Germinal center (tissue), 1 donor: ENCODE data around the gene ATP11A.
A peak's percentile ranks its signal among the peaks of the same experiment; 100 is the strongest.

ENCODE experiments used
- DNase-seq: peaks from one replicate; pipeline ENCODE4 v3.0.0; 2012; ENCODE audit warnings: mixed read lengths, low spot score

Gene ATP11A

GRCh38 chr13:112907871-112908331, 218.1 kb downstream of the ATP11A start:
- DNase-seq = no peak

- peak; percentile 68 for DNase-seq
Measured at GRCh38 chr13:112908342-112908741, 218.5 kb downstream of the ATP11A start.

GRCh38 chr13:112910016-112910415, 220.2 kb downstream of the ATP11A start:
- no peak for DNase-seq

- DNase-seq = no peak
Measured at GRCh38 chr13:112910616-112911280, 220.9 kb downstream of the ATP11A start.

- no peak for DNase-seq
Measured at GRCh38 chr13:112911285-112911701, 221.5 kb downstream of the ATP11A start.

DNA sequence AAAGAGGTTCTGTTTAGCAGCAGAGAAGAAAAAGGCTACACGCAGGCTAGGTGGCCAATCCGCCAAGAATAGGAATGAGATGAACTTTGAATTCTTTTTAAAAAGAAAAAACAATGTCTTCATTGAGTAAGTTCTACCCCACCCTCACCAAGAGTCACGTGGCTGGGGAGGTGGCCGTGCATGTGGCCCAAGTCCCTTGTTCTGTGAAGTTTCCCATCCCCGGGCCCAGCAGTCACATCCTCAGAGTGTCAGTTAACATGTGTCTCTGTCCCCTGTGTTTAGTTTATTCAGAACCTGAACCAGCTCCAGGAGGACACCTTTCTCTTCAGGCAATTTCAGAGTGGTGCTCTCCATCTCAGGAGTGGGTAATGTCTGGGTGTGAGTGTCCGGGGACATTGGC, 222.0 kb downstream of the ATP11A start:
- DNase-seq = no peak

- DNase-seq = no peak
Measured at GRCh38 chr13:112912726-112913440, 223.0 kb downstream of the ATP11A start.

GRCh38 chr13:112916296-112916695, 226.5 kb downstream of the ATP11A start:
- DNase-seq = no peak

- DNase-seq = no peak
Measured at GRCh38 chr13:112917056-112917664, 227.3 kb downstream of the ATP11A start.

DNA sequence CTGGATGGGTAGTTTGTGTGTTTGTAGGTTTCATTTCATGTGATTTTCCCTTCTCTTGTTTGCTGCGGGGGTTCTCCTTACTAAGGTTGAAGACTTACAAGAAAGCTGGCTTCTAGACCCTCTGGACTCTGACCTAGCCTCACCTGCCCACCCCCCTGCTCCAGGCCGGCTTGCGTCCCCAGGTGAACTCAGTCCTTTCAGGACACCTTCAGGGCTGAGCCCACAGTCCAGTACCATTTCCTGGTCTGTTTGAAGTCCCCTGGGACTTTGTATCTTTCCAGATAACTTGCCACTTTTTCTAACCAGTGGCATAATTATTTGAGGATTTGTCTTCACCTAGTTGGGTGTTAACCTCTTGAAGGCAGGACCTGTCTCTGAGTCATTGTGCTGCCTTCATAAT, 227.9 kb downstream of the ATP11A start:
- DNase-seq = no peak

DNA sequence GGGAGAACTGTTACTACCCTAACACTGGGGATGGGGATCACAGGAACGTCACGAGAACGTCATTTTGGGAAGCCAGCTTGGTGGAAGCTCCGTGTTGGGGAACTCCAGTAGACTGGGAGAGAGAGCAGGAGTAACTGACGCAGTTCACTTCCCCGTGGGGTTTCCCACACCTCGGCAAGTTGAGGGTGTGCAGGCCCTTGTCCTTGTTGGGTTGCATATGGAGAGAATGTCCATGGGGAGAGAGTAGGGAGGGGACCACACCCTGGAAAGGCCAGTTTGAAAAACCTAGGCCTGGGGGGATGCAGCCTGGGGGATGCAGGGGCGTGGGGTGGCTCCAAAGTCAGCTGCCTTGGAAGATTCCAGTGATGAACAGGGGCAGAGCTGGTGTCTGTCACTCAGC, 228.4 kb downstream of the ATP11A start:
- DNase-seq = no peak

DNA sequence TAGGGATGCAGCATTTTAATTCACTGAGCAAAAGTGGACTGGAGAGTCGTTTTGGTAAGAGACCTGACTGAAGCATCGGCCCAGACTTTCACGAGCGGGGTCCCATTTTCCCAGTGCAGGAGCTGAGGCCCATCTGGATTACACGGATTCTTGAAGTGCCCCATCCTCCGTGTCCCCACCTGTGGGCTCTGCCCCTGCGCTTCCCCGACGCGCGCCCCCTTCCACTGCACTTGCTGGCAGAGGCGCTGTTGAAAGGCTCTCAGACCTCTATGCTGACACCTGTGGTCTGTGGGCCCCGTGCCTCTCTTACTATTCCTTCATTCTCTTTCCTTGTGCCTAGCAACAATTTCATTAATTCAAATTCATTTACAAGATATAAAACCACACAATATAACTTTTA, 228.9 kb downstream of the ATP11A start:
- DNase-seq = no peak

- no peak for DNase-seq
Measured at GRCh38 chr13:112923962-112924361, 234.1 kb downstream of the ATP11A start.

DNA sequence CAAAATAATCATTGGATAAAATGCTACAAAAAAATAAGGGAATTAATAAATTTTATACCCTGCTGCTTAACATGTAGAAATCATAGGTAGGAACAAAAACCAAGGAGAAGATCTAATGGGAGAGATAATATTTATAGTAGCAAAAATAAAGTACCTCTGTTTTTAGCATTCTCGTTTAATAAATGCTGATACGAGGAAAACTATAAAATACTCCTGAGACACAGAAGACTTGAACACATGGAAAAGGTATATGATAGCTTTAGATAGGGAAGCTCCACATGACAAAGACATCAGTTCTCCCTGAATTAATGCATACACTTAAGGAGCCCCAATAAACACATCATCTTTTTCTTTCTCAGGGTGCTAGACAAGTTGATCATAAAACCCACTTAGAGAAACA, 234.5 kb downstream of the ATP11A start:
- DNase-seq = no peak

DNA sequence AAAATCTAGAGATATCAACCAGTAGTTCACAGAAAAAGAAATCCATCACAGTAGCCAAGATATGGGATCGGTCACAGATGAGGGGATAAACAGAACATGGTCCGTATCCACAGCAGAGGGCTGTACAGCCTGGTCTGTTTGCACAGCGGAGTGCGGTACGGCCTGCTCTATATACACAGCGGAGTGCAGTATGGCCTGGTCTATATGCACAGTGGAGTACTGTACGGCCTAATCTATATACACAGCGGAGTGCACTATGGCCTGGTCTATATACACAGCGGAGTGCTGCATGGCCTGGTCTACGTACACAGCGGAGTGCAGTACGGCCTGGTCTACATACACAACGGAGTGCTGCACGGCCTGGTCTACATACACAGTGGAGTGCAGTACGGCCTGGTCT, 236.2 kb downstream of the ATP11A start:
- DNase-seq = no peak

DNA sequence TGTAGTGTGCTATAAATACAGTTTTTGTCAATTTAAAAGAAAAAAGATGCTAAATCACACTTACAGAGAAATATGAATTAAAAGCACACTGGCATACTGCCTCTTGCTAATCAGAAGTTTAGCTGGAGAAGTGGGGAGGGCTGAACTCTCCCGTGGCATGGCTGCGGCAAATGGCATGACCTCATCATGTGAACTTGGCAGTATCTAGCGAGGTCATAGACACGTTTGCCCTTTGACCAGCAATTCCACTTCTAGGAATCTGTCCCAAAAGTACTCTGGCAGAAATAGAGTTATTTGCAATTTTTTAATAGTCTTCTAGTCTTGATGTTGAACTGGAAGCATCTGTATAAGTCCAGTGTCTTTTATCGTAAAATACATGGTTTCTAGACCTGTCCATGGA, 237.2 kb downstream of the ATP11A start:
- no peak for DNase-seq

DNA sequence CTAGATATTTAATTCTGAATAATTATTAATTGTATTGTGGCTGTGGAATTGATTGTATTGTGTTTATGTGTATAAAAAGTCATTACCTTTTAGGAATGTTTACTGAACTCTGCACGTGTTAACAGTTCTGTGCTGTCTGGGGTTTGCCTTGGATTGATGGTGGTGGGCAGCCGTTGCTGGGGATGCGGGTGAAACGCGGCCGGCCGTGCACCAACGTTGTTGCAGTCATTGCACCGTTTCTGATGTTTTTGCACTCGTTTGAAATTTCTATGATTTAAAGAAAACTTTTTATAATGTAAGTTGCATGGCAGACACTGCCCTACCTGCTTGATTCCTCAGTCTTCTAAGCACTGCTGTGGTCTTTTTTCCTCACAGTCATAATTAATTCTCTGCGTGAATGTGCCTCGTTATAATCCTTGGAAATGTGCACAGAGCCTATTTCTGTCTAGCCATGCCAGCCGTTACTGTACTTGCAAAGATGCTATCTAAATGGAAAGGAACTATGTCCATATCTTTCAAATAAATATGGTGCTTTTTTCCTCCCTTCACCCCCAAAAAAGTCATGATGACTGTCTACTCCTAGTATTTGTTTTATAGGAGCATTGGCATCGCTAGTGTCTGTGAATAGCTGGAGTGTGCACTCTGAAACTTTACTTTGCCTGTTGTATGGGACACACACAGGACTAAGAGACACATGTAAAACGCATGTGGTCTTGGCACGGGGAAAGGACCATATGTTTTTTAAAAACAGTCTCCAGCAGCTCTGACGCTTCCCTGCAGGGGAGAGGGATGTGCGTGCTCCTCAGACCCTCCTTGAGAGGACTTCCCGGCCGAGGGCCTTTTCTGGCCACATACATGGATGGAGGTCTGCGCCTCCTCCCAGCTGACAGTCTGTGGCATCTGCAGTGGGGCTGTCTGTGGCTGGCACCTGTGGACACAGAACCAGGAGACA, 238.5 kb downstream of the ATP11A start:
- no peak for DNase-seq

DNA sequence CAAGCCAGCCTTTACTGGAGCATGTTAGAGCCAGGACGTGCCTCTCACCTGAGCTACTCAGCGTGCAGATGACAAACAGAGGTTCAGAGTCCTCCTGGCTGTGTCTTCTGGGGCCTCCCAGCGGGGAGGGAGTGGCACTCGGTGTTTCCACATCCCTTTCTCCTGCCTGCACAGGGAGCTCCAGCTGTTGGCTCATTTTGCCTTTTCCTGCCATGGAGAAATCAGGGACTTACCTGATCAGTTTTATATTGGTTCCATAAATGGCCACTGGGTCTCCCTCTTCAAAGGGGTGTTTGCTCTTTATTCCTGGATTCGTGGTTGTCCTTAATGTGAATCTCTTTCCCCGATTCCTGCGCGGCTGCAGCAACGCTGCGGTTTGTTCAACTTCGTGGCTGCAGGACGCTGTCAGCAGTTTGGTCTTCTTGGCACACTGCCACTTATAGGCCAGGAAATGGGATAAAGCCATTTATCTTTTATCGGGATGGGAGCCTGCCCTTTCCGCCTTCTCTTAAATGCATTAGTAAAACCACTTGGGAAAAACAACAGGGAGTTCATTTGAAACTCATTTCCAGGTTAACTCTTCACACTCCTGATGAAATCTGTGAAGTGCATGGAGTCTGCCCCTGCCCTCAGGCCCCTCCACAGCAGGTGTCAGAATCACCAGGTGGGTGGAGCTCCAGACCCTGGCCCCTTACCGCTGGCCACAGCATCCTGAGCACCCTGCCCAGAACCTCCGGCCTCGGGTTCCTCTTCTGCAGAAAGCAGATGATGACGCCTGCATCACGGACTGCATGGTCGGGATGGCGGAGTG, 239.3 kb downstream of the ATP11A start:
- no peak for DNase-seq

DNA sequence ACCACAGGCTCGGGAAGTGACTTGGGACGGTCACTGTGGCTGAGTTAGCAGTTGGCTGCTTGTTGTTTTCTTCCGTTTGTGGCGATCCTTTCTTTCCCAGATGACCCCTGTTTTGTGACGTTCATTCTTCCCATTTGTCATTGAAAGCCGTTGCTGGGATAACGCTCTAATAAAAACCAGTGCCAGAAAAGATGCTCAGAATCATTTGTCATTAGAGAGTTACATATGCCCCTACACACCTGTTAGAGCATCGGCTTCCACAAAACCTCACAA, 239.9 kb downstream of the ATP11A start:
- no peak for DNase-seq

- DNase-seq = no peak
Measured at GRCh38 chr13:112930192-112930591, 240.4 kb downstream of the ATP11A start.
